Mesendoderm (in vitro differentiated cells): ENCODE data around the gene SMU1.
A peak's percentile ranks its signal among the peaks of the same experiment; 100 is the strongest.

Experiments
- DNase-seq: peaks from one replicate; pipeline ENCODE4 v3.0.0; 2013
- H2AK5ac ChIP-seq: 2 replicates; pipeline ENCODE4 v1.6.1; 2013; ENCODE audit warnings: low read length, inconsistent platforms
- H2BK120ac ChIP-seq: 2 replicates; pipeline ENCODE4 v1.6.1; 2013; ENCODE audit warnings: low read depth, mild to moderate bottlenecking, low read length, moderate library complexity, mixed read lengths
- H2BK15ac ChIP-seq: replicated peaks from 2 replicates; pipeline ENCODE4 v1.6.1; 2013; ENCODE audit warnings: low read depth, mild to moderate bottlenecking, moderate library complexity
- H2BK5ac ChIP-seq: 2 replicates; pipeline ENCODE4 v1.6.1; 2013; ENCODE audit warnings: low read length, inconsistent platforms
- H3K18ac ChIP-seq: 2 replicates; pipeline ENCODE4 v1.6.1; 2013; ENCODE audit warnings: mild to moderate bottlenecking, low read length, mixed read lengths
- H3K23ac ChIP-seq: one replicate; pipeline ENCODE4 v1.6.1; 2013; ENCODE audit warnings: low read length
- H3K27ac ChIP-seq: 2 replicates; pipeline ENCODE4 v1.5.1; 2013; ENCODE audit warnings: low read depth, mild to moderate bottlenecking, inconsistent platforms, low read length, moderate library complexity
- H3K27me3 ChIP-seq: 2 replicates; pipeline ENCODE4 v1.6.1; 2013; ENCODE audit warnings: low read length, control low read depth, mild to moderate bottlenecking, inconsistent platforms; ENCODE audit not compliant: insufficient read depth, poor library complexity
- H3K36me3 ChIP-seq: 2 replicates; pipeline ENCODE4 v1.6.1; 2013; ENCODE audit warnings: low read length, inconsistent platforms; ENCODE audit not compliant: control insufficient read depth, insufficient read depth
- H3K4ac ChIP-seq: one replicate; pipeline ENCODE4 v1.6.1; 2013; ENCODE audit warnings: low read depth, mild to moderate bottlenecking, low read length, moderate library complexity
- H3K4me1 ChIP-seq: 2 replicates; pipeline ENCODE4 v1.6.1; 2013; ENCODE audit warnings: low read depth, low read length, inconsistent platforms; ENCODE audit not compliant: control insufficient read depth
- H3K4me2 ChIP-seq: 2 replicates; pipeline ENCODE4 v1.6.1; 2013; ENCODE audit warnings: low read length
- H3K4me3 ChIP-seq: 2 replicates; pipeline ENCODE4 v1.5.1; 2013; ENCODE audit warnings: mild to moderate bottlenecking, low read length
- H3K56ac ChIP-seq: one replicate; pipeline ENCODE4 v1.6.1; 2013; ENCODE audit warnings: low read length
- H3K79me1 ChIP-seq: 2 replicates; pipeline ENCODE4 v1.6.1; 2013; ENCODE audit warnings: low read length, inconsistent platforms
- H3K79me2 ChIP-seq: 2 replicates; pipeline ENCODE4 v1.6.1; 2013; ENCODE audit warnings: mild to moderate bottlenecking, low read length; ENCODE audit not compliant: control insufficient read depth, insufficient read depth
- H3K9ac ChIP-seq: 2 replicates; pipeline ENCODE4 v1.6.1; 2013; ENCODE audit warnings: low read length, inconsistent platforms
- H4K5ac ChIP-seq: one replicate; pipeline ENCODE4 v1.6.1; 2013; ENCODE audit warnings: low read length
- H4K8ac ChIP-seq: one replicate; pipeline ENCODE4 v1.6.1; 2013; ENCODE audit warnings: low read depth, mild to moderate bottlenecking, control low read depth, low read length, moderate library complexity
- WGBS: extraction: QIAGEN DNeasy Blood & Tissue Kit; methylation state at CpG from one replicate; pipeline ENCODE4 v1.1.7; 2013; ENCODE audit warnings: low lambda C conversion rate, missing lambda C conversion rate; ENCODE audit not compliant: insufficient coverage; ENCODE audit errors: extremely low coverage; 5-methylcytosine and 5-hydroxymethylcytosine counted together

Gene SMU1

GRCh38 chr9:33029231-33029786, 47.2 kb downstream of the SMU1 start:
- Histone ChIP-seq H2BK5ac (no peak overlapping the region), H4K8ac (no peak overlapping the region), H3K27ac (no peak overlapping the region), H3K23ac (no peak overlapping the region), H3K9ac (no peak overlapping the region), H3K18ac (no peak overlapping the region), H2BK120ac (no peak overlapping the region), H3K56ac (no peak overlapping the region), H3K36me3 (peaks cover 10% of the 10 kb centered on the region), H2BK15ac (no peak overlapping the region), H3K79me2 (peaks cover 65% of the 10 kb centered on the region), H3K4me1 (no peaks in the 10 kb centered on the region), H3K4me2 (no peak overlapping the region), H4K5ac (no peak overlapping the region), H3K4ac (no peak overlapping the region), H2AK5ac (no peak overlapping the region), H3K27me3 (no peaks in the 10 kb centered on the region), H3K4me3 (no peak overlapping the region), H3K79me1 (peaks cover 10% of the 10 kb centered on the region)
- no CpG with 5 or more reads among the region's 4 CpGs for WGBS
- no peak for DNase-seq

GRCh38 chr9:33025572-33026342, 50.7 kb downstream of the SMU1 start:
- DNase-seq, result peak; percentile 84
- Histone ChIP-seq H3K9ac (peak overlapping the region; percentile 99), H3K79me1 (peaks cover 12% of the 10 kb centered on the region), H3K36me3 (peaks cover 4% of the 10 kb centered on the region), H3K4ac (peak overlapping the region; percentile 90), H3K4me3 (peak overlapping the region; percentile 98), H3K23ac (peak overlapping the region; percentile 91), H3K18ac (peak overlapping the region; percentile 98), H4K8ac (no peak overlapping the region), H4K5ac (no peak overlapping the region), H2AK5ac (peak overlapping the region; percentile 32), H3K27me3 (no peaks in the 10 kb centered on the region), H3K4me1 (no peaks in the 10 kb centered on the region), H3K4me2 (peak overlapping the region; percentile 28), H2BK5ac (peak overlapping the region; percentile 92), H2BK15ac (no peak overlapping the region), H2BK120ac (peak overlapping the region; percentile 93), H3K79me2 (peaks cover 72% of the 10 kb centered on the region), H3K56ac (peak overlapping the region; percentile 100), H3K27ac (peak overlapping the region; percentile 97)
- WGBS, result no CpG with 5 or more reads among the region's 36 CpGs

GRCh38 chr9:33024966-33025571, 51.4 kb downstream of the SMU1 start, which contains the start of gene DNAJA1:
Gene DNAJA1 (plus strand): TSS chr9:33025273. CDS start chr9:33026485, 1,212 bp downstream.
- H3K18ac ChIP-seq, result peak within 1 kb of the TSS; percentile 98
- H3K79me2 ChIP-seq, result peaks cover 69% of the 10 kb centered on the region
- no peak within 1 kb of the TSS for H2BK15ac ChIP-seq
- peak within 1 kb of the TSS; percentile 93 for H2BK120ac ChIP-seq
- H3K56ac ChIP-seq, result peak within 1 kb of the TSS; percentile 100
- H4K5ac ChIP-seq, result peak within 1 kb of the TSS; percentile 5
- peak within 1 kb of the TSS; percentile 91 for H3K23ac ChIP-seq
- WGBS, result no CpG with 5 or more reads among the region's 61 CpGs
- H2BK5ac ChIP-seq, result peak within 1 kb of the TSS; percentile 92
- H3K4ac ChIP-seq, result peak within 1 kb of the TSS; percentile 93
- H3K36me3 ChIP-seq, result peaks cover 4% of the 10 kb centered on the region
- peak within 1 kb of the TSS; percentile 97 for H3K27ac ChIP-seq
- peaks cover 14% of the 10 kb centered on the region for H3K79me1 ChIP-seq
- H3K4me1 ChIP-seq, result no peaks in the 10 kb centered on the region
- no peaks in the 10 kb centered on the region for H3K27me3 ChIP-seq
- H4K8ac ChIP-seq, result peak within 1 kb of the TSS; percentile 98
- peak within 1 kb of the TSS; percentile 99 for H3K9ac ChIP-seq
- peak within 1 kb of the TSS; percentile 98 for H3K4me3 ChIP-seq
- H2AK5ac ChIP-seq, result peak within 1 kb of the TSS; percentile 86
- DNase-seq, result peak; percentile 96
- H3K4me2 ChIP-seq, result peak within 1 kb of the TSS; percentile 95

- H3K56ac ChIP-seq, result peak overlapping the region; percentile 96
- H2AK5ac ChIP-seq, result peak overlapping the region; percentile 86
- H3K4me2 ChIP-seq, result peak overlapping the region; percentile 95
- H3K23ac ChIP-seq, result peak overlapping the region; percentile 54
- peak overlapping the region; percentile 93 for H3K4ac ChIP-seq
- peaks cover 64% of the 10 kb centered on the region for H3K79me2 ChIP-seq
- H3K36me3 ChIP-seq, result peaks cover 3% of the 10 kb centered on the region
- peak overlapping the region; percentile 57 for H4K8ac ChIP-seq
- peak overlapping the region; percentile 5 for H4K5ac ChIP-seq
- H2BK15ac ChIP-seq, result no peak overlapping the region
- no peaks in the 10 kb centered on the region for H3K4me1 ChIP-seq
- peak overlapping the region; percentile 82 for H3K18ac ChIP-seq
- no peaks in the 10 kb centered on the region for H3K27me3 ChIP-seq
- H3K79me1 ChIP-seq, result peaks cover 13% of the 10 kb centered on the region
- H2BK5ac ChIP-seq, result no peak overlapping the region
- H2BK120ac ChIP-seq, result peak overlapping the region; percentile 62
- H3K27ac ChIP-seq, result peak overlapping the region; percentile 70
- H3K4me3 ChIP-seq, result peak overlapping the region; percentile 74
- DNase-seq, result peak; percentile 11
- peak overlapping the region; percentile 98 for H3K9ac ChIP-seq
- WGBS, result no CpG with 5 or more reads among the region's 33 CpGs
These were observed 52.1 kb downstream of the SMU1 start for GRCh38 chr9:33024126-33024965.

- Histone ChIP-seq H3K23ac (no peak overlapping the region), H3K4me3 (no peak overlapping the region), H2AK5ac (no peak overlapping the region), H3K79me1 (peaks cover 11% of the 10 kb centered on the region), H4K8ac (no peak overlapping the region), H3K4me2 (peak overlapping the region; percentile 95), H2BK15ac (no peak overlapping the region), H3K36me3 (peaks cover 3% of the 10 kb centered on the region), H3K4me1 (no peaks in the 10 kb centered on the region), H3K27me3 (no peaks in the 10 kb centered on the region), H3K56ac (peak overlapping the region; percentile 96), H3K79me2 (peaks cover 57% of the 10 kb centered on the region), H3K27ac (no peak overlapping the region), H2BK120ac (no peak overlapping the region), H3K4ac (no peak overlapping the region), H3K9ac (peak overlapping the region; percentile 98), H4K5ac (no peak overlapping the region), H3K18ac (no peak overlapping the region), H2BK5ac (no peak overlapping the region)
- no peak for DNase-seq
- no CpG with 5 or more reads among the region's 4 CpGs for WGBS
These were observed 52.8 kb downstream of the SMU1 start for GRCh38 chr9:33023661-33024060.
